CD8-positive, alpha-beta memory T cell (primary cell): ENCODE measurements around the gene PPP1R2. TPM values are rescaled to one million over a fixed set of nuclear protein-coding genes. Genes with fewer than 3 reads are reported as not detected.

Experiments
- CTCF ChIA-PET: fragments of 350-600 bp; sonication (Branson Sonifier 250); formaldehyde crosslinking; loops from one replicate; lab custom pipeline; 2021; ENCODE audit warnings: antibody characterized with exemption; lab: Charles Lee
- POLR2A ChIA-PET: fragments of 350-600 bp; sonication (Branson Sonifier 250); formaldehyde crosslinking; loops from one replicate; lab custom pipeline; 2021; ENCODE audit warnings: antibody characterized with exemption; lab: Charles Lee
- DNase-seq, 5 donors: peaks; one replicate each; pipeline versions ENCODE4 v3.0.0 to v3.0.0-alpha.2; 2020 to 2022; ENCODE audit warnings: mixed read lengths in 1 of 5
- H3K27ac ChIP-seq: one replicate; pipeline ENCODE4 v1.7.0; 2013; ENCODE audit warnings: low read depth, mild to moderate bottlenecking, low read length, moderate library complexity
- H3K27me3 ChIP-seq: 2 replicates; pipeline ENCODE4 v1.7.0; 2013; ENCODE audit warnings: low read length, mild to moderate bottlenecking; ENCODE audit not compliant: insufficient read depth, poor library complexity, severe bottlenecking
- H3K36me3 ChIP-seq: 2 replicates; pipeline ENCODE4 v1.7.0; 2013; ENCODE audit warnings: mild to moderate bottlenecking, low read length, moderate library complexity; ENCODE audit not compliant: insufficient read depth
- H3K4me1 ChIP-seq: 2 replicates; pipeline ENCODE4 v1.7.0; 2013; ENCODE audit warnings: mild to moderate bottlenecking, low read length, moderate library complexity; ENCODE audit not compliant: insufficient read depth
- H3K4me3 ChIP-seq: 2 replicates; pipeline ENCODE4 v1.7.0; 2013; ENCODE audit warnings: mild to moderate bottlenecking, low read length
- H3K9me3 ChIP-seq: 2 replicates; pipeline ENCODE4 v1.7.0; 2013; ENCODE audit warnings: mild to moderate bottlenecking, low read length
- H3K27ac Mint-ChIP-seq, 8 donors: one replicate each; pipeline ENCODE4 v1.8.0; 2020 to 2021; ENCODE audit warnings: mixed read lengths in 8 of 8, mild to moderate bottlenecking in 6 of 8, inconsistent platforms in 3 of 8, moderate library complexity in 3 of 8
- H3K27me3 Mint-ChIP-seq, 2 donors: one replicate each; pipeline ENCODE4 v1.8.0; 2020 to 2021; ENCODE audit warnings: mixed read lengths in 2 of 2, mild to moderate bottlenecking in 1 of 2, moderate library complexity in 1 of 2
- H3K36me3 Mint-ChIP-seq, 3 donors: one replicate each; pipeline ENCODE4 v1.8.0; 2020 to 2021; ENCODE audit warnings: mixed read lengths in 3 of 3, inconsistent platforms in 1 of 3, mild to moderate bottlenecking in 1 of 3
- H3K4me1 Mint-ChIP-seq, 3 donors: one replicate each; pipeline ENCODE4 v1.8.0; 2020 to 2021; ENCODE audit warnings: mixed read lengths in 3 of 3, inconsistent platforms in 1 of 3, mild to moderate bottlenecking in 1 of 3
- H3K4me3 Mint-ChIP-seq, 7 donors: one replicate each; pipeline ENCODE4 v1.8.0; 2020 to 2021; ENCODE audit warnings: mixed read lengths in 7 of 7, mild to moderate bottlenecking in 6 of 7, moderate library complexity in 4 of 7, inconsistent platforms in 2 of 7
- H3K9me3 Mint-ChIP-seq, 5 donors: one replicate each; pipeline ENCODE4 v1.8.0; 2020 to 2022; ENCODE audit warnings: mixed read lengths in 5 of 5, mild to moderate bottlenecking in 3 of 5, moderate library complexity in 2 of 5, inconsistent platforms in 1 of 5
- polyA plus RNA-seq: library from polyadenylated mRNA; unstranded; fragments of 300-500 nt; fragmentation: Illumina TruSeq; gene quantifications from one replicate; pipeline ENCODE4 v1.2.3, GENCODE V29; 2021
- total RNA-seq, 2 experiments: library from RNA; stranded (reverse); gene quantifications; one replicate each; pipeline ENCODE4 v1.2.3, GENCODE V29; 2021

Gene PPP1R2
- total and polyA plus RNA-seq, 3 experiments from 2014 or later, result 106 to 209 (median 109) TPM

DNA sequence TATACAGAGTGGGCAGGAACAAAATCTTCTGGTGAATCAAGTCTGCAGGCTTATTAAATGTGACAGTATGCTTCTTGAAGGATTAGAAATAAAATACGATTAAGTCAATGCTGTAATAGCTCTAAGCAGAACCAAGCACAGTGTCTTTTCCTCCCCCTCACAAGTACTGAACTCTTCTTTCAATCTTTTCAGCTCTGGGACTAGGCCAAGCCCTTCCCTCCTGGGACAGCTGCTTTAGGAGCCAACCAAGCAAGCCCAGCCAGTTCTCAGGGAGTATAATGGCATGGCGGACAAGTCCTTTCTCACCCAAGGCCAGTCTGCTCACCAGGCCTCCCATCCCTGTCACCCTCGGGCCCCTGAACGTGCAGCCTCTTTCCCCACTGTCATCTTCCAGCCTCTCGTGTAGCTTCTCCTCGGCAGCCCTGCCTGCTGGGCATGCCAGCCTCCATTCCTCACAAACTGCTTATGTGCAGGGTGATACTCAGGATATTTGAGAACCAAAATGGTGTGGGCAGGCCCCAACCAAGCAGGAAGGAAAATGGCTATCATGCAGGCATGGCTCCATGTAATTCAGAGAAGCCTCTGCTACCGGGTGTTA is 8.4 kb upstream of the PPP1R2 start:
- Mint-ChIP-seq H3K36me3 (no peaks in the 10 kb centered on the region), H3K9me3 (no peaks in the 10 kb centered on the region), H3K27ac (peak overlapping the region; percentile 91 to 100 (median 97)), H3K4me3 (peak overlapping the region in 6 of 7 donors; percentile 84 to 96 (median 85)), H3K4me1 (peaks cover 65 to 84% (median 71%) of the 10 kb centered on the region in 3 donors), H3K27me3 (no peaks in the 10 kb centered on the region)
- ChIA-PET CTCF (interaction anchor here (0.7 to 1.8 kb wide), 4 partner anchors 9 to 280 kb away, joined by 3 to 6 read pairs (median 6); partner anchors contain the start of gene XXYLT1), POLR2A (interaction anchor here (0.7 to 3.9 kb wide), 2 partner anchors 10 to 865 kb away, joined by 3 to 36 read pairs; partner anchors contain the start of gene PPP1R2)
- Histone ChIP-seq H3K4me3 (no peak overlapping the region), H3K27ac (peak overlapping the region; percentile 25), H3K36me3 (no peaks in the 10 kb centered on the region), H3K4me1 (peaks cover 91% of the 10 kb centered on the region), H3K27me3 (no peaks in the 10 kb centered on the region), H3K9me3 (no peaks in the 10 kb centered on the region)
- DNase-seq, result no peak

GRCh38 chr3:195550723-195551122 is 7.6 kb upstream of the PPP1R2 start:
- peak overlapping the region; percentile 91 to 100 (median 97) for H3K27ac Mint-ChIP-seq
- H3K9me3 Mint-ChIP-seq, result no peaks in the 10 kb centered on the region
- H3K27me3 Mint-ChIP-seq, result no peaks in the 10 kb centered on the region
- peak overlapping the region; percentile 74 for H3K4me3 ChIP-seq
- DNase-seq, result peak in 2 of 5 donors; percentile 18 to 45
- H3K27me3 ChIP-seq, result no peaks in the 10 kb centered on the region
- CTCF ChIA-PET, result interaction anchor here (1.0 to 1.6 kb wide), 11 partner anchors 7 to 343 kb away, joined by 3 to 6 read pairs (median 4); partner anchors contain the start of gene XXYLT1
- H3K36me3 ChIP-seq, result no peaks in the 10 kb centered on the region
- H3K4me1 ChIP-seq, result peaks cover 91% of the 10 kb centered on the region
- no peaks in the 10 kb centered on the region for H3K36me3 Mint-ChIP-seq
- H3K4me1 Mint-ChIP-seq, result peaks cover 70 to 85% (median 73%) of the 10 kb centered on the region in 3 donors
- peak overlapping the region; percentile 48 for H3K27ac ChIP-seq
- POLR2A ChIA-PET, result interaction anchor here (0.6 to 3.9 kb wide), 5 partner anchors 9 to 878 kb away, joined by 3 to 36 read pairs (median 3); partner anchors contain the start of genes LSG1, PPP1R2 and XXYLT1
- H3K4me3 Mint-ChIP-seq, result peak overlapping the region; percentile 73 to 96 (median 85)
- no peaks in the 10 kb centered on the region for H3K9me3 ChIP-seq

DNA sequence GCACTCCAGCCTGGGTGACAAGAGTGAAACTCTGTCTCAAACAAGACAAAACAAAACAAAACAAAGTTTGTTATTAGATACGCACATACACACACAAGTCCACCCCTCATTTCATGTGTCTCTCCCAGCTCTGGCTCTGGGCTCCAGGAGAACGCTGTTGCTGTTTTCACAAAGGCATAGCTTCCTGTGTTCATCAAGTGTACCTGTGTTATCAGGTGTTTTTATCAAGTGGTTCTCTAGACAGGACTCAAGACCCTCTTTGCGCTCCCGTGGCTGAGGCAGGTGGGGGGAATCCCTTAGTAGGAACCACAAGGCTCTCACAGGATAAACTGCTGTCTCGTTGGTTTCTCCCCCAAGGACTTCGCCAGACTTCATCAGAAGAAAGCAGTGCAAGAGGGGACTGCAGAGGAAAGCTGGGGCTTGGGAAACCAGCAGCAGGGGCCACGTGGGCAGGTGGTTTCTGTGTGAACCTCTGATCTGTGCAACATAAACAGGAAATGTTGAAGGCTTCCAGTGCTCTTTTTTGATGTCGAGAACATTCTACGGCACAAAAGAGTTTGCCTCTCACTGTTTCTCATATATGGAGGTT is 6.9 kb upstream of the PPP1R2 start:
- no peaks in the 10 kb centered on the region for H3K27me3 Mint-ChIP-seq
- H3K27me3 ChIP-seq, result no peaks in the 10 kb centered on the region
- peak overlapping the region; percentile 48 for H3K27ac ChIP-seq
- peak overlapping the region; percentile 91 to 100 (median 97) for H3K27ac Mint-ChIP-seq
- CTCF ChIA-PET, result interaction anchor here (1.0 to 1.6 kb wide), 13 partner anchors 8 to 366 kb away, joined by 3 to 6 read pairs (median 3); partner anchors contain the start of gene XXYLT1
- peak overlapping the region; percentile 74 for H3K4me3 ChIP-seq
- peaks cover 92% of the 10 kb centered on the region for H3K4me1 ChIP-seq
- H3K4me1 Mint-ChIP-seq, result peaks cover 74 to 87% (median 80%) of the 10 kb centered on the region in 3 donors
- H3K36me3 Mint-ChIP-seq, result no peaks in the 10 kb centered on the region
- H3K4me3 Mint-ChIP-seq, result peak overlapping the region; percentile 73 to 96 (median 85)
- H3K9me3 Mint-ChIP-seq, result no peaks in the 10 kb centered on the region
- POLR2A ChIA-PET, result interaction anchor here (0.5 to 3.9 kb wide), 8 partner anchors 8 to 878 kb away, joined by 3 to 36 read pairs (median 4); partner anchors contain the start of genes LSG1, PPP1R2 and XXYLT1
- H3K36me3 ChIP-seq, result no peaks in the 10 kb centered on the region
- no peaks in the 10 kb centered on the region for H3K9me3 ChIP-seq
- DNase-seq, result peak; percentile 71 to 96 (median 88)

DNA sequence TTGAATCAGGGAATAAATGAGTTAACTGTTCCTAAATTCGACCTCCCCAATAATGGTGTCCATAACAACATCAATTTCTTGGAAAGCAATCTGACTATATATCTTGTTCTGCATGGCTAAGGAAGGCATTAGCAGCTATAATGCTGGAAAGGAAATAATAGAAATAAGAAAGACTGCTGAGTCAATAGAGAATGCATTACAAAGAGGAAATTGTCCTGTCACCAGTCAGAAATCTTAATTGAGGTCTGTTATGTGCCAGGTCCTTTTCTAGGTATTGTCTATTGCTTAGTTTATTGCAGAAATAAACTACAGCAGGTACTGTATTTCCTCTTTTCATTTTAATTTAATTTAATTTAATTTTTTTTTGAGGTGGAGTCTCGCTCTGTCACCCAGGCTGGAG is 5.9 kb upstream of the PPP1R2 start:
- H3K27ac Mint-ChIP-seq, result peak overlapping the region; percentile 49 to 97 (median 85)
- Histone ChIP-seq H3K27ac (no peak overlapping the region), H3K27me3 (no peaks in the 10 kb centered on the region), H3K9me3 (no peaks in the 10 kb centered on the region), H3K36me3 (no peaks in the 10 kb centered on the region), H3K4me3 (peak overlapping the region; percentile 50), H3K4me1 (peaks cover 95% of the 10 kb centered on the region)
- POLR2A ChIA-PET, result interaction anchor here (2.2 kb wide), 1 partner anchor 278 kb away, joined by 10 read pairs; the partner anchor contains the start of gene XXYLT1
- H3K9me3 Mint-ChIP-seq, result no peaks in the 10 kb centered on the region
- no peaks in the 10 kb centered on the region for H3K36me3 Mint-ChIP-seq
- peaks cover 79 to 92% (median 90%) of the 10 kb centered on the region in 3 donors for H3K4me1 Mint-ChIP-seq
- CTCF ChIA-PET, result interaction anchor here (1.4 kb wide), 1 partner anchor 9 kb away, joined by 5 read pairs; no protein-coding TSS in a partner anchor
- no peaks in the 10 kb centered on the region for H3K27me3 Mint-ChIP-seq
- H3K4me3 Mint-ChIP-seq, result peak overlapping the region; percentile 43 to 85 (median 58)
- DNase-seq, result no peak

- H3K36me3 Mint-ChIP-seq, result peaks cover 0 to 1% (median 0%) of the 10 kb centered on the region in 3 donors
- H3K27me3 Mint-ChIP-seq, result no peaks in the 10 kb centered on the region
- Histone ChIP-seq H3K27me3 (no peaks in the 10 kb centered on the region), H3K27ac (no peak overlapping the region), H3K4me3 (peak overlapping the region; percentile 50), H3K36me3 (no peaks in the 10 kb centered on the region), H3K4me1 (peaks cover 97% of the 10 kb centered on the region), H3K9me3 (no peaks in the 10 kb centered on the region)
- H3K4me1 Mint-ChIP-seq, result peaks cover 84 to 95% (median 93%) of the 10 kb centered on the region in 3 donors
- ChIA-PET POLR2A (no interaction called here), CTCF (no interaction called here)
- H3K9me3 Mint-ChIP-seq, result no peaks in the 10 kb centered on the region
- H3K4me3 Mint-ChIP-seq, result peak overlapping the region; percentile 43 to 85 (median 58)
- DNase-seq, result peak in 1 of 5 donors; percentile 35
- H3K27ac Mint-ChIP-seq, result peak overlapping the region; percentile 49 to 91 (median 85)
Observed at GRCh38 chr3:195548501-195548900, 5.4 kb upstream of the PPP1R2 start.

GRCh38 chr3:195548006-195548405 is 4.9 kb upstream of the PPP1R2 start:
- CTCF ChIA-PET, result no interaction called here
- peaks cover 0 to 4% (median 0%) of the 10 kb centered on the region in 3 donors for H3K36me3 Mint-ChIP-seq
- Histone ChIP-seq H3K27ac (no peak overlapping the region), H3K27me3 (no peaks in the 10 kb centered on the region), H3K4me3 (no peak overlapping the region), H3K4me1 (peaks cover 92% of the 10 kb centered on the region), H3K9me3 (no peaks in the 10 kb centered on the region), H3K36me3 (no peaks in the 10 kb centered on the region)
- H3K4me1 Mint-ChIP-seq, result peaks cover 79 to 91% (median 90%) of the 10 kb centered on the region in 3 donors
- H3K27me3 Mint-ChIP-seq, result no peaks in the 10 kb centered on the region
- H3K27ac Mint-ChIP-seq, result peak overlapping the region; percentile 55 to 87 (median 85)
- POLR2A ChIA-PET, result no interaction called here
- H3K9me3 Mint-ChIP-seq, result no peaks in the 10 kb centered on the region
- DNase-seq, result no peak
- peak overlapping the region; percentile 1 to 85 (median 58) for H3K4me3 Mint-ChIP-seq

DNA sequence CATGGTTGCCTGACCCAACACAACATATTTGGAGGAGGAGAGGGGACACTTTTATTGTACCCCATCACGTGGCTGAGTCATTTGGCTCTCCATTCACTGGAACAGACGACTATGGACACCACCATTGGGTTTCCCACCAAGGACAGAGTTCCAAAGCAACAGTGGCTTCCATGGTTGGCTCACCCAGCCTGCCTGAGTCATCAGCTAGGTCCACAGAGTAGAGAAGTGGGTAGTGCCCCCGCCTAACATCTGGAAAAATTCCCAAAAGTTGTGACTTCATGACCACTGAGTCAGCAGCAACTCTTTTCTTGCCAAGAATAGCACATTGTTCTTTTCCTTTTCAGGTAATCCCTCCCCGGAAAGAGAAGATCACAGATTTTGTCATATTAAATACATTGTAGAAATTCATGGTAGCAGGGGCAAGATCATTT is 3.0 kb upstream of the PPP1R2 start:
- H3K36me3 ChIP-seq, result no peaks in the 10 kb centered on the region
- no peak for DNase-seq
- Mint-ChIP-seq H3K27me3 (no peaks in the 10 kb centered on the region), H3K4me1 (peaks cover 71 to 78% (median 77%) of the 10 kb centered on the region in 3 donors), H3K4me3 (peak overlapping the region; percentile 81 to 98 (median 88)), H3K9me3 (no peaks in the 10 kb centered on the region), H3K27ac (peak overlapping the region; percentile 80 to 97 (median 94)), H3K36me3 (peaks cover 0 to 19% (median 0%) of the 10 kb centered on the region in 3 donors)
- no peaks in the 10 kb centered on the region for H3K27me3 ChIP-seq
- H3K4me3 ChIP-seq, result peak overlapping the region; percentile 58
- H3K27ac ChIP-seq, result no peak overlapping the region
- POLR2A ChIA-PET, result interaction anchor here (0.7 to 1.7 kb wide), 3 partner anchors 10 to 276 kb away, joined by 3 read pairs; no protein-coding TSS in a partner anchor
- CTCF ChIA-PET, result interaction anchor here (1.0 to 1.3 kb wide), 3 partner anchors 11 to 305 kb away, joined by 3 to 5 read pairs (median 3); no protein-coding TSS in a partner anchor
- no peaks in the 10 kb centered on the region for H3K9me3 ChIP-seq
- peaks cover 73% of the 10 kb centered on the region for H3K4me1 ChIP-seq
